ENCODE measurements around the gene MIGA2. TPM values are rescaled to one million over a fixed set of nuclear protein-coding genes. Genes with fewer than 3 reads are reported as not detected.

Gene MIGA2
- total and polyA plus RNA-seq, 2 experiments from 2014 or later = 19.3 to 47.8 TPM

GRCh38 chr9:129012893-129013448 is 23.5 kb upstream of the MIGA2 start (continued):
- TF ChIP-seq, protein P1, sequence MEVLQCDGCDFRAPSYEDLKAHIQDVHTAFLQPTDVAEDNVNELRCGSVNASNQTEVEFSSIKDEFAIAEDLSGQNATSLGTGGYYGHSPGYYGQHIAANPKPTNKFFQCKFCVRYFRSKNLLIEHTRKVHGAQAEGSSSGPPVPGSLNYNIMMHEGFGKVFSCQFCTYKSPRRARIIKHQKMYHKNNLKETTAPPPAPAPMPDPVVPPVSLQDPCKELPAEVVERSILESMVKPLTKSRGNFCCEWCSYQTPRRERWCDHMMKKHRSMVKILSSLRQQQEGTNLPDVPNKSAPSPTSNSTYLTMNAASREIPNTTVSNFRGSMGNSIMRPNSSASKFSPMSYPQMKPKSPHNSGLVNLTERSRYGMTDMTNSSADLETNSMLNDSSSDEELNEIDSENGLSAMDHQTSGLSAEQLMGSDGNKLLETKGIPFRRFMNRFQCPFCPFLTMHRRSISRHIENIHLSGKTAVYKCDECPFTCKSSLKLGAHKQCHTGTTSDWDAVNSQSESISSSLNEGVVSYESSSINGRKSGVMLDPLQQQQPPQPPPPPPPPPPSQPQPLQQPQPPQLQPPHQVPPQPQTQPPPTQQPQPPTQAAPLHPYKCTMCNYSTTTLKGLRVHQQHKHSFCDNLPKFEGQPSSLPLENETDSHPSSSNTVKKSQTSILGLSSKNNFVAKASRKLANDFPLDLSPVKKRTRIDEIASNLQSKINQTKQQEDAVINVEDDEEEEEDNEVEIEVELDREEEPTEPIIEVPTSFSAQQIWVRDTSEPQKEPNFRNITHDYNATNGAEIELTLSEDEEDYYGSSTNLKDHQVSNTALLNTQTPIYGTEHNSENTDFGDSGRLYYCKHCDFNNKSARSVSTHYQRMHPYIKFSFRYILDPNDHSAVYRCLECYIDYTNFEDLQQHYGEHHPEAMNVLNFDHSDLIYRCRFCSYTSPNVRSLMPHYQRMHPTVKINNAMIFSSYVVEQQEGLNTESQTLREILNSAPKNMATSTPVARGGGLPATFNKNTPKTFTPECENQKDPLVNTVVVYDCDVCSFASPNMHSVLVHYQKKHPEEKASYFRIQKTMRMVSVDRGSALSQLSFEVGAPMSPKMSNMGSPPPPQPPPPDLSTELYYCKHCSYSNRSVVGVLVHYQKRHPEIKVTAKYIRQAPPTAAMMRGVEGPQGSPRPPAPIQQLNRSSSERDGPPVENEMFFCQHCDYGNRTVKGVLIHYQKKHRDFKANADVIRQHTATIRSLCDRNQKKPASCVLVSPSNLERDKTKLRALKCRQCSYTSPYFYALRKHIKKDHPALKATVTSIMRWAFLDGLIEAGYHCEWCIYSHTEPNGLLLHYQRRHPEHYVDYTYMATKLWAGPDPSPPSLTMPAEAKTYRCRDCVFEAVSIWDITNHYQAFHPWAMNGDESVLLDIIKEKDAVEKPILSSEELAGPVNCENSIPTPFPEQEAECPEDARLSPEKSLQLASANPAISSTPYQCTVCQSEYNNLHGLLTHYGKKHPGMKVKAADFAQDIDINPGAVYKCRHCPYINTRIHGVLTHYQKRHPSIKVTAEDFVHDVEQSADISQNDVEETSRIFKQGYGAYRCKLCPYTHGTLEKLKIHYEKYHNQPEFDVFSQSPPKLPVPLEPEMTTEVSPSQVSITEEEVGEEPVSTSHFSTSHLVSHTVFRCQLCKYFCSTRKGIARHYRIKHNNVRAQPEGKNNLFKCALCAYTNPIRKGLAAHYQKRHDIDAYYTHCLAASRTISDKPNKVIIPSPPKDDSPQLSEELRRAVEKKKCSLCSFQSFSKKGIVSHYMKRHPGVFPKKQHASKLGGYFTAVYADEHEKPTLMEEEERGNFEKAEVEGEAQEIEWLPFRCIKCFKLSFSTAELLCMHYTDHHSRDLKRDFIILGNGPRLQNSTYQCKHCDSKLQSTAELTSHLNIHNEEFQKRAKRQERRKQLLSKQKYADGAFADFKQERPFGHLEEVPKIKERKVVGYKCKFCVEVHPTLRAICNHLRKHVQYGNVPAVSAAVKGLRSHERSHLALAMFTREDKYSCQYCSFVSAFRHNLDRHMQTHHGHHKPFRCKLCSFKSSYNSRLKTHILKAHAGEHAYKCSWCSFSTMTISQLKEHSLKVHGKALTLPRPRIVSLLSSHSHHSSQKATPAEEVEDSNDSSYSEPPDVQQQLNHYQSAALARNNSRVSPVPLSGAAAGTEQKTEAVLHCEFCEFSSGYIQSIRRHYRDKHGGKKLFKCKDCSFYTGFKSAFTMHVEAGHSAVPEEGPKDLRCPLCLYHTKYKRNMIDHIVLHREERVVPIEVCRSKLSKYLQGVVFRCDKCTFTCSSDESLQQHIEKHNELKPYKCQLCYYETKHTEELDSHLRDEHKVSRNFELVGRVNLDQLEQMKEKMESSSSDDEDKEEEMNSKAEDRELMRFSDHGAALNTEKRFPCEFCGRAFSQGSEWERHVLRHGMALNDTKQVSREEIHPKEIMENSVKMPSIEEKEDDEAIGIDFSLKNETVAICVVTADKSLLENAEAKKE (CRISPR knock-in tag; IDR thresholded peaks at IDR 0.05) = no peak
- TF ChIP-seq CTCF (conservative IDR thresholded peaks at IDR 0.05; ENCODE audit: low read depth in 2 of 2) (no peak), ZNF114 (CRISPR knock-in tag; IDR thresholded peaks at IDR 0.05) (no peak)

DNA sequence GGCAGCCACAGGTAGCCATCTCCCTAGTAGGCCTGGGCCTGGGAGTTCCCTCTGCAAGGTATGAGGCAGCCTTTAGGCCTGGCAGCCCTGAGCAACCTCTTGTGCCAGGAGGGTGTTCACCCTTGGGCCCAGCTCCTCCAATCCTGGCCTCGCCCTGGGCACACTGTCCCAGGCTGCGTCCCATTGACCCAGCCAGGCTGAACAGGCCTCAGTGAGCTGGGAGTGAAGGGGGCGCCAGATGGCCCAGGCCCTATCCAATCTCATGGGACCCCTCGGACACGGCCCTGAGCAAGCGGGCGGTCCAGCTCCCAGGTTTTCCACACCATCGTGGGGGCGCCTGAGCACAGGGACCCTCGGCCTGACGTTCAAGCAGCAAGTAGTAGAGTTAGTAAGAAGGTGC is 22.8 kb upstream of the MIGA2 start:
- H3K79me2 ChIP-seq (replicated peaks; ENCODE audit: insufficient read depth) = no peaks in the 10 kb centered on the region
- no peak overlapping the region for H3K4me3 ChIP-seq
- Mint-ChIP-seq H3K36me3 (ENCODE audit: low read depth) (peaks cover 22% of the 10 kb centered on the region), H3K27me3 (ENCODE audit: insufficient read depth, low read depth, poor library complexity) (peaks cover 9% of the 10 kb centered on the region), H3K27ac (no peak overlapping the region), H3K9me3 (no peaks in the 10 kb centered on the region), H3K4me1 (peaks cover 5% of the 10 kb centered on the region; the same call in 1 of the 3 replicates), H3K4me3 (no peak overlapping the region)
- H2AFZ ChIP-seq = no peak overlapping the region
- H3F3A ChIP-seq (replicated peaks; ENCODE audit: low read depth) = no peaks in the 10 kb centered on the region
- H3K4me1 ChIP-seq (ENCODE audit: insufficient read depth) = no peaks in the 10 kb centered on the region
- H3K9me2 ChIP-seq (ENCODE audit: insufficient read depth) = no peaks in the 10 kb centered on the region
- no peak overlapping the region for H3K27ac ChIP-seq (ENCODE audit: low read depth)
- no peak overlapping the region for H3K4me2 ChIP-seq
- TF ChIP-seq CTCF (conservative IDR thresholded peaks at IDR 0.05; ENCODE audit: low read depth in 2 of 2) (0 out of 4 replicates have a peak, but pooled peaks of 1 of the 2 experiments have one; percentile 9), POLR2AphosphoS5 (IDR thresholded peaks at IDR 0.05; ENCODE audit: low read depth) (no peak)
- H3K27me3 ChIP-seq (ENCODE audit: insufficient read depth) = no peaks in the 10 kb centered on the region
- DNase-seq (ENCODE audit: low spot score) (no peak), ATAC-seq (no peak; the same call in 2 of the 3 replicates)
- no peaks in the 10 kb centered on the region for H3K36me3 ChIP-seq (ENCODE audit: insufficient read depth)
- peaks cover 6% of the 10 kb centered on the region; the same call in 1 of the 2 replicates for H4K20me1 ChIP-seq (replicated peaks; ENCODE audit: insufficient read depth)
